SU-DHL-6 (cell line): ENCODE results near the gene PRODH2.

Source experiments
- H2AFZ ChIP-seq: fragments of 200-600 bp; sonication (generic); 2 replicates; pipeline ENCODE4 v1.6.1; 2014; ENCODE audit warnings: low read depth, mild to moderate bottlenecking, moderate library complexity, mixed read lengths, antibody characterized with exemption, low read length; ENCODE audit not compliant: severe bottlenecking
- H3F3A ChIP-seq: fragments of 200-600 bp; shearing (Covaris generic); 2 replicates; pipeline ENCODE4 v1.6.0; 2016; ENCODE audit warnings: antibody characterized with exemption, mild to moderate bottlenecking; ENCODE audit not compliant: insufficient read depth
- H3K27ac ChIP-seq: fragments of 200-600 bp; sonication (generic); 2 replicates; pipeline ENCODE4 v1.5.1; 2016; ENCODE audit warnings: low read depth, mild to moderate bottlenecking, low read length, moderate library complexity, mixed read lengths
- H3K27me3 ChIP-seq: fragments of 200-600 bp; sonication (generic), shearing (Covaris generic); 2 replicates; pipeline ENCODE4 v1.6.0; 2014; ENCODE audit warnings: mild to moderate bottlenecking, low read length
- H3K36me3 ChIP-seq: fragments of 200-600 bp; sonication (generic); 2 replicates; pipeline ENCODE4 v1.6.1; 2014; ENCODE audit warnings: mild to moderate bottlenecking, low read length, mixed read lengths
- H3K4me2 ChIP-seq: fragments of 300-600, 200-600 bp; shearing (Covaris generic), sonication (generic); 2 replicates; pipeline ENCODE4 v1.6.0; 2014; ENCODE audit warnings: low read length, low read depth, mild to moderate bottlenecking; ENCODE audit not compliant: poor library complexity, severe bottlenecking
- H3K4me3 ChIP-seq: fragments of 200-600 bp; sonication (generic); 2 replicates; pipeline ENCODE4 v1.5.1; 2014; ENCODE audit warnings: antibody characterized with exemption, low read length, mild to moderate bottlenecking, mixed read lengths; ENCODE audit not compliant: insufficient read depth, poor library complexity, severe bottlenecking
- H3K79me2 ChIP-seq: fragments of 200-600 bp; sonication (generic); 2 replicates; pipeline ENCODE4 v1.6.1; 2014; ENCODE audit warnings: mild to moderate bottlenecking, low read length, moderate library complexity; ENCODE audit not compliant: insufficient read depth
- H3K9ac ChIP-seq: fragments of 200-600 bp; sonication (generic); 2 replicates; pipeline ENCODE4 v1.7.0; 2014; ENCODE audit warnings: mild to moderate bottlenecking, low read length
- H3K9me2 ChIP-seq: fragments of 200-600 bp; sonication (generic); replicated peaks from 2 replicates; pipeline ENCODE4 v1.6.1; 2014; ENCODE audit warnings: low read length; ENCODE audit not compliant: insufficient read depth
- H3K9me3 ChIP-seq: fragments of 200-600 bp; sonication (generic); 2 replicates; pipeline ENCODE4 v1.6.1; 2014; ENCODE audit warnings: low read length, mixed read lengths; ENCODE audit not compliant: insufficient read depth
- H4K20me1 ChIP-seq: fragments of 200-600 bp; sonication (generic); 2 replicates; pipeline ENCODE4 v1.6.1; 2014; ENCODE audit warnings: low read depth, mild to moderate bottlenecking, antibody characterized with exemption, low read length, moderate library complexity, mixed read lengths
- EZH2phosphoT487 ChIP-seq: fragments of 200-600 bp; sonication (generic), shearing (Covaris generic); conservative IDR thresholded peaks from 2 replicates; pipeline ENCODE4 v1.6.1; 2018; ENCODE audit warnings: mild to moderate bottlenecking, antibody characterized with exemption, low read length, moderate library complexity, mixed read lengths
- TF ChIP-seq, protein P1 (sequence below): fragments of 200-600 bp; sonication (generic); IDR thresholded peaks from one replicate; pipeline ENCODE4 v1.5.1; 2017; ENCODE audit warnings: antibody characterized with exemption, mild to moderate bottlenecking, low read length, moderate library complexity; ENCODE audit not compliant: insufficient read depth, poor library complexity, severe bottlenecking

PRODH2 gene

DNA sequence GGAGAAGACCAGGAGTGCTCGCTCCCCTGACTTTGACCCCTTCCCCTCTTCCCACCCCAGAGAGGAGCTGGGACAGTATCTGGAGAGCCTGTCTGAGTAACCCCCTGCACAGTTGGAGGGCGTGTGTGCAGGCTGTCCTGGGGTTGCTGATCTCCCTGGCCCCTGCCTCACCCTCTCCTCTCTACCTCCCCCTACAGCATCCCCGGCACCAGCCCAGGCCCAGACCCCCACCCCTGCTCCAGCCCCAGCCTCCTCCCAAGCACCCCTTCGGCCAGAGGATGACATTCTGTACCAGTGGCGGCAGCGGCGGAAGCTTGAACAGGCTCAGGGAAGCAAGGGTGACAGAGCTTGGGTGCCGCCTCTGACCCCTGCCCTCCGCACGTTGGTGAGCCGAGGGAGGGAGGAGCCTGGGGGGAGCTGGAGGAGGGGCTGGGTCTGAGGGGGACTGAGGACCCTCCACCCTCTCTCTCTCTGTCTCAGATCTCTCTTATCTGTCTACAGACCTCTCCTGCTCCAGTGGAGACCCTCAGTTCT, 46.0 kb downstream of the PRODH2 start:
- Histone ChIP-seq H3K36me3 (no peaks in the 10 kb centered on the region), H3K4me2 (no peak overlapping the region), H3K27ac (no peak overlapping the region), H3K4me3 (no peak overlapping the region), H3F3A (no peaks in the 10 kb centered on the region), H3K9me2 (no peaks in the 10 kb centered on the region), H2AFZ (no peak overlapping the region), H3K9ac (no peak overlapping the region), H4K20me1 (no peaks in the 10 kb centered on the region), H3K79me2 (no peaks in the 10 kb centered on the region), H3K27me3 (no peaks in the 10 kb centered on the region), H3K9me3 (no peaks in the 10 kb centered on the region)
- TF ChIP-seq, protein P1, sequence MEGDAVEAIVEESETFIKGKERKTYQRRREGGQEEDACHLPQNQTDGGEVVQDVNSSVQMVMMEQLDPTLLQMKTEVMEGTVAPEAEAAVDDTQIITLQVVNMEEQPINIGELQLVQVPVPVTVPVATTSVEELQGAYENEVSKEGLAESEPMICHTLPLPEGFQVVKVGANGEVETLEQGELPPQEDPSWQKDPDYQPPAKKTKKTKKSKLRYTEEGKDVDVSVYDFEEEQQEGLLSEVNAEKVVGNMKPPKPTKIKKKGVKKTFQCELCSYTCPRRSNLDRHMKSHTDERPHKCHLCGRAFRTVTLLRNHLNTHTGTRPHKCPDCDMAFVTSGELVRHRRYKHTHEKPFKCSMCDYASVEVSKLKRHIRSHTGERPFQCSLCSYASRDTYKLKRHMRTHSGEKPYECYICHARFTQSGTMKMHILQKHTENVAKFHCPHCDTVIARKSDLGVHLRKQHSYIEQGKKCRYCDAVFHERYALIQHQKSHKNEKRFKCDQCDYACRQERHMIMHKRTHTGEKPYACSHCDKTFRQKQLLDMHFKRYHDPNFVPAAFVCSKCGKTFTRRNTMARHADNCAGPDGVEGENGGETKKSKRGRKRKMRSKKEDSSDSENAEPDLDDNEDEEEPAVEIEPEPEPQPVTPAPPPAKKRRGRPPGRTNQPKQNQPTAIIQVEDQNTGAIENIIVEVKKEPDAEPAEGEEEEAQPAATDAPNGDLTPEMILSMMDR: no peak
- no peak for TF ChIP-seq EZH2phosphoT487

- Histone ChIP-seq H3K79me2 (peaks cover 5% of the 10 kb centered on the region; the same call in 1 of the 2 replicates), H3K9me3 (no peaks in the 10 kb centered on the region), H3K4me2 (no peak overlapping the region), H3K27ac (no peak overlapping the region), H3K36me3 (no peaks in the 10 kb centered on the region), H3K9me2 (no peaks in the 10 kb centered on the region), H2AFZ (no peak overlapping the region), H3K9ac (no peak overlapping the region), H3K27me3 (no peaks in the 10 kb centered on the region), H3K4me3 (no peak overlapping the region), H3F3A (no peaks in the 10 kb centered on the region), H4K20me1 (no peaks in the 10 kb centered on the region)
- TF ChIP-seq EZH2phosphoT487: no peak
- TF ChIP-seq, protein P1: no peak
Measured at GRCh38 chr19:35764432-35765315, 48.0 kb downstream of the PRODH2 start.

- no peak for TF ChIP-seq EZH2phosphoT487
- TF ChIP-seq, protein P1: no peak
- H3K27me3 ChIP-seq: no peaks in the 10 kb centered on the region
- no peak overlapping the region for H3K9ac ChIP-seq
- H3K4me3 ChIP-seq: no peak overlapping the region
- no peaks in the 10 kb centered on the region for H3K36me3 ChIP-seq
- no peak overlapping the region for H3K27ac ChIP-seq
- no peaks in the 10 kb centered on the region for H3F3A ChIP-seq
- H4K20me1 ChIP-seq: no peaks in the 10 kb centered on the region
- no peak overlapping the region for H3K4me2 ChIP-seq
- no peaks in the 10 kb centered on the region for H3K9me2 ChIP-seq
- H3K9me3 ChIP-seq: no peaks in the 10 kb centered on the region
- peaks cover 17% of the 10 kb centered on the region for H3K79me2 ChIP-seq
- H2AFZ ChIP-seq: no peak overlapping the region
Measured at GRCh38 chr19:35760711-35761349, 51.8 kb downstream of the PRODH2 start.
